Fibroblast of skin of left biceps (primary cell): ENCODE measurements around the gene EPHA1.
"Not testable (repeated sequence)": the region's sequence is repeated elsewhere in the genome, so short reads cannot be mapped to it uniquely, and the experiment has no call there.

Experiments
- DNase-seq, 2 experiments: peaks; one replicate each; pipeline ENCODE4 v3.0.0-alpha.2; 2013; ENCODE audit warnings: low read depth in 2 of 2

EPHA1 gene

DNA sequence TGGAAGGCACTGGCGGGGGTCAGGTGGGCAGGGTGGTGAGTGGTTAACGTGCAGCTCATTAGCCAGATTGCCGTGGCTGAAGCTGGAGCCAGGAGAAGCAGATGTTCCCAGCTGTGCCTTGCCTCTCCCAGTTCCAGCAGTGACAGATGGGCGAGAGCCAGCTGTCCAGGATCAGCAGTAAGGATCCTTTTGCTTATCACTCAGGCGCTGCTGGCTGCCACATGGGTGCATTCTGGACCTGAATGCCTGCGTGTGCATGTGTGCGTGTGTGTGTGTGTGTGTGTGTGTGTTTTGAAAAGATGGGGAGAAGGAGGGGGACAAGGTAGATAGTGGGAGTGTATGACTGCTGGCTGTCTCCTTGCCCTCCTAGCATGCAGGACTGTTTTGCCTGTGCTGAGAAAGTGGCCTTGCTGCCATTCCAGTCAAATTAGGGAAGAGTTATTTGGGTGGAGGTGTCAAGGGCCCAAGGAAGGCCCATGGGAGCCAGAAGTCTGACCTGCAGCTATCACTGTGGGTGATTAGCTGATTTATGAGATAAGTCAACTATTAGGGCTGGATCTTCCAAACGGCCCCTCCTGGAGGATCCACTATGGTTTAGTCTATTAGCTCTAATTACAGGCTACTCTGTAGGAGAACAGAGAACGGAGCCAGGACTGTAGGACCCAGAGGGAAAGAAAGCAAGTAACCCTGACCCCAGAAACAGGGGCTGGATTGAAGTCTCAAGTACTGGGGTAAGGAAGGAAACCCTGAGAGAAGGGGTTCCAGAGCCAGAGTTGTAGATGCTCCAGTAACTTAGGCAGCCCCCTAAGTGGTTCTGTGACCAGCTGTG lies 3.3 kb downstream of the EPHA1 start:
- DNase-seq: no peak

DNA sequence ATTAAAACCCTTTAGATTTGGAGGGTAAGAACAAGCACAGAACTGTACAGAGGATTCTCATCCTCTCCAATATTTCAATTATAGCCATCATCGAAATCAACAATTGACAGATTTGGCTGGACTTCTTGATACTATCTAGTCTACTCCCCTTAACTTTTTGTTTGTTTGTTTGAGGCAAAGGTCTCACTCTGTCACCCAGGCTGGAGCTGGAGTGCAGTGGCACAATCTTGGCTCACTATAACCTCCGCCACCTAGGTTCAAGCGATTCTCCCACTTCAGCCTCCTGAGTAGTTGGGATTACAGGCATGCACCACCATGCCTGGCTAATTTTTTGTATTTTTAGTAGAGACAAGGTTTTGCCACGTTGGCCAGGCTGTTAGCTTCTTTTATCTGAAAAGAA lies 6.4 kb downstream of the EPHA1 start:
- not testable (repeated sequence) for DNase-seq

DNA sequence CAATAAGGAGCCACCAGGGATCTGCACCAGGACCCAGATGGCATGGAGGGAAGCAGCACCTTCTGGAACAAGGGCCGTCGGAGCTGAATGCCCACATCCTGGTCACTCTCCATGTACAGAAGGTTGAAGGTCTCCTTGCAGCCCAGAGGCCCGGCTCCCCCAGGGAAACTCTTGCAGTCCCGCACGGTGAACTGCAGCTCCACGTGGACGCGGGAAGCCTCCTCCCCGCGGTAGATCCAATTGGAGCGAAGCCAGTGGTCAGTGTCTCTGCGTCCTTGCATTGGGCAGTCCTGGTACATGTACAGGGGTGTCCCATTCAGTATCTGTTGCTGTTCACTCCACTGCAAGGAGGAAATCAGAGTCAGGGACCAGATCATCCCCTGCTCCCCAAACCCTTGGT lies 7.4 kb downstream of the EPHA1 start:
- DNase-seq: no peak

DNA sequence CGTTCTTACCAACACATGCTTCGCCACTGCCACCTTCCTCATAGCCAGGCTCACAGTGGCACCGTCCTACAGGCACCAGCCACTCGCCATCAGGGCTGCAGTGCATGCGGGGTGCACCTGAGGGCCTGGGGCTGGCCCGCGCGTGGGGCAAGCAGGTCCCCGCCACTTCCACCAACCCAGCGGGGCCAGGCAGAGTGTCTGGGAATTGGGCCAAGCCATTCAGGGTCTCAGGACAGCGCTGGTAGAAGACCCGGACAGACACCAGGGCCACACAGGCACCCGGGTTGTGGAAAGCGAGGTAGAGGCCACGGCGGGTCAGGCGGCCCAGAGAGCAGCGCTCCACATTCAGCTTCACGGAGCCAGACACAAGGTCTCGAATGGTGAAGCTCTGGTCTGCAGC lies 9.0 kb downstream of the EPHA1 start:
- no peak for DNase-seq

DNA sequence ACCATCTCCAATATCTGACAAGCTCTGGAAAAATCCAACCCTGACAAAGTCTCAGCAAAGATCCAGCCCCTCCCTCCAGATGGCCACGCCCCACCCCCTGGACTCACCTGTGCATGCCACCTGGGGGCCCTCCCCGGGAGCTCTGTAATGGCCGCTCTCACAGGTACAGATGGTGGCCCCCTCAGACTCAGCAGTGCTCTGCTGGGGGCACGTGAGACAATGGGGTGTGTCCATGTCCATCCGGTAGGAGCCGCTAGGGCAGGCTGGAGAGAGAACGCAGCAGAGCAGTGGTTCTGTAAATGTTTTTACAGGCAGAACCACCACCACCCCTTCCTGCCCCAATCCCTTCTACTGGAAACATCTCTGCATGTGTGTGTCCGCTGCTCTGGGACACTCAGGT lies 9.5 kb downstream of the EPHA1 start:
- no peak for DNase-seq

DNA sequence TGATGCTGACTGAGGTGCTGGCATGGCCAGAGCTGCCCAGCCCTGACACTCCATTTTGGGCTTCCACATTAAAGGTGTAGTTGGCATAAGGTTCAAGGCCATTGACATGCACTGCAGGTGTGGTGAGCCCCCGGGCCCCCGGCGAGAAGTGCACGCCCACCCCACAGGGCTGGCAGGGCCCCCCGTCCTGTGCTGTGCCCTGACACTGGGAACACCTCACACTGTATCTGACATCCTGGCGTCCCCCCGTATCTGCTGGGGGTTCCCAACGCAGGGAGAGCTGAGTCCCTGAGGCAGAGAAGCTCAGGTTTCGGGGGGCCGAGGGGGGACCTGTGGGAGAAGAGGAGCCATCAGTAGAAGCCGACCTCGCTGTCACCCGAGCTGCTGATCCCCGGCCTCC lies 10.0 kb downstream of the EPHA1 start:
- no peak for DNase-seq

DNA sequence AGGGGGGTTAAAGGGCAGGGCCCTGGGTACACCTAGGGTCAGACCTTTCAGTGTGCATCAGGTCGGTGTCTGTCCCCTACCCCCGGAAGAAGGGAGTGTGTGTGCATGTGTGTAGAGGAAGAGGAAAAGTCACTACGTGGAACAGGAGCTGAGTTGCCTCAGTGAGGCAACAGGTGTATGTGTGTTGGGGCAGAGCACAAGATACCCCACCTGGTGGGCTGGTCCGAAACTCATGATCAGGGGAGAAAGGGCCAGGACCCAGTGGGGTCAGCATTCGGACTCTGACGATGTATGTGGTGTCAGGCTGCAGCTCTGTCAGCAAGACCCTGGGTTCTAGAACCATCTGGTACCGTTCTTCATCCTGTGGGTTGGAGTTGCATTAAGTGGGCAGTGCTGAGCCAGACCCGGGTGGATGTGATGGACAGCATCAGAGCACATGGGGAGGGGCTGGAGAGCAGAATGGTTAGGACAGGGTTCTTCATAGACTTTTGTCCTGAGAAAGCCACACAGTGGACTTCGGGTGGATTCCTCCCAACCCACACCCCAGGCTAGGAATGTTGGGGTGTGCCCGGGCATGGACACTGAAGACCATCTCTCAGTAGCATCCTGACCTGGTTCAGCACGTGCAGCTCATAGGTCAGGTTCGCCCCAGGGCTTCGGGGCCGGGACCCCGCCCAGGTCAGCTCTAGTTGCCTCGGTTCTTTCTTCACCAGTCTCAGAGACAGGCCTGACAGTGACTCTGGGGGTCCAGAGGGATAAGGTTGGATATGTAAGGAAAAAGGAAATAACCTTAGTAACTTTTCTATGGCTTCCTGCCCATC lies 10.7 kb downstream of the EPHA1 start:
- DNase-seq: no peak

DNA sequence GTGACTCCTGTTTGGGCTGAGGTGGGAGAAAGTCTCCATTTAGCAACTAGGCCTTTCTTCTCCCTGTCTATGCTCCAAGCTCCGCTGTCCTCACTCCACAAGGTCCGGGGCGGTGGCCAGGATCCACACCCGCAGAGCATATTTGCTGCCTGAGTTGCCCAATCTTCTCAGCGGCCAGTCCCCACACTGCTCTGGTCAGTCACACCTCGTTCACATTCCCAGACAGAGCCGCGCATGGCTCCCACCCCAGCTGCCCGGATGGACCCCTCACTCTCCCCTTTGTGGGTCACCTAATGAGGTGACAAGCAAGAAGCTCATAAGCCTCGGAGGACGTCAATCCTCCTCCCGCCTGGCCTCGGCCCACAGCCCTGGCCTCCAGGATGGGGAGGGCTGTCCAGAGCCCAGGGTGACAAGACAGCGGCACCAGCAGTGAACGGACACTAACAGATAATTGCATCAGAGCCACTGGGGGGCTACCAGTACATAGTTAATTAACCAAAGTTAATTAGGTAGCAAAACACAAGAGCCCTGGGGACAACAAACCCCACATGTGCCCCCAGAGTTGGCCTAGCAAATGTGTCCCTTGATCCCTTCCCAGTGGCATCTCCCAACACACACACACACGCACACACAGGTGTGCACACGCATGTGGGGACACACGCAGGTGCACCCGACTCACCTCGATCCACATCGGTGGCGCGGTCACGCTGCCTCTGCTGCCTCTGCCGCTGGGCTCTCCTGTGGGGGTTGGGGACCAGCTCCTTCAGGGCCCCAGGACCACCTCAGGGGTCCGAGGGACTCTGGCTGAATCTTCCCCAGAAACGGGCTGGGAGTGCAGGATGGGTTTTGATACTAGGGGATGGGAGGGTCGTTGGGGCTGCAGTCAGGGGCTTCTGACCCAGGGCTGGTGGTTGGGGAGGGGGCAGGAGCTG lies 11.8 kb downstream of the EPHA1 start:
- no peak for DNase-seq

DNA sequence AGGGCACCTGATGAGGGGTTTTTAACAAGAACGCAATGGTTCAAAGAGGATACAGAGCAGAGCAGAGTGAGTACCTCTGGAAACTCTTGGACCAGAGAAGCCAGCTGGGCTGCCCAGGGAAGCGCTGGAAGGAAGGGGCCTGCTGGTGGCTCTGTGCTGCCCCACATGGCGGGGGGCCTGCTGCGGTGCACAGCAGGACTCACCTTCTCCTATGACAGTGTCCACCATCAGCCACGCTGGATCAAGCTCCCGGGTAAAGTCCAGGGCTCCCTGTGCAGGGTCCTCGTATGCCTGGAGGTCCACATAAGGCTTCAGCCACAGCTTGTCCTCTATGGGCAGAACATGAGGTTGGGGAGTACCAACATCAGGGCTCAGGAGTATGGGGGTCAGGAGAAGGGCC lies 12.5 kb downstream of the EPHA1 start:
- DNase-seq: no peak

DNA sequence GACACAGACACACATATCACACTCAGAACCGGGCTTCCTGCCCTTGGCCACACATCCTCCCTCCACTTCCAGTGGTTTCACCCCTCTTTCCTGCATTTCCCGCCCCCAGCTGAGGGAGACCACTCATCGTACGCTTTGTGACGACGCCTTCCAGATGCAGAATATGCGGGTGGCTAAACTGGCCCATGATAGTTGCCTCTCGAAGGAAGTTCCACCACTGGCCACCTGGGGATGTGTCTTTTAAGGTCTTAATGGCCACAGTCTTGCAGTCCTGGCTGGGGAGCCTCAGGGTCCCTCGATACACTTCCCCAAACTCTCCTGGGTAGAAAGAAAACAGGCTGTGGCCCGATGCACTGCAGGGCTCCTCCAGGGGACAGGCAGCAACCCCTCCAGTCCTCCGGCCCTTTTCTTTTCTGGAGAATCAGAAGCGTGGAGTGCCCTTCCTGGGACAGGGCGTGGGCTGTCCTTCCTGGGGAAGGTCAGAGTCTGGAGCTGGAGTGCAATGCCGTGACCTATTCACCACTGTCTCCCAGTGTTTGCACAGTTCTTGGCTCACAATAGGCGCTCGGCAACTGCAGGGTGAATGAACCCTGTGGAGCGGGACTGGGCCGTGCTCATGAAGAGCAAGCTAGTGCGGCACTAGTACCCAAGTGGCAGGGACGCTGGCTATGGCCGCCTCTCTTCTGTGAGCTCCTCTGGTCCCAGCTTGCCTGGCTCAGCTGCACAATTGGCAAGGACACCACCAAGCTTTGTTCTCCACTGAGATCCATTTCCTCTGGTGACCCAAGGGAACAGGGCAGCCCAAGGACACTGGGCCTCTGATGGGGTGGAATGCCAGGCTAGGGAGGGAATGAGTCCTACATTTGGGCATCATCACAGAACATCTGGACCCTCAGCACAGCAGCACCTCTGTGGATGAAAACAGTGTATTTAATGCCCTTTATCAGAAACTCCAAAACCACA lies 13.2 kb downstream of the EPHA1 start:
- DNase-seq: no peak

DNA sequence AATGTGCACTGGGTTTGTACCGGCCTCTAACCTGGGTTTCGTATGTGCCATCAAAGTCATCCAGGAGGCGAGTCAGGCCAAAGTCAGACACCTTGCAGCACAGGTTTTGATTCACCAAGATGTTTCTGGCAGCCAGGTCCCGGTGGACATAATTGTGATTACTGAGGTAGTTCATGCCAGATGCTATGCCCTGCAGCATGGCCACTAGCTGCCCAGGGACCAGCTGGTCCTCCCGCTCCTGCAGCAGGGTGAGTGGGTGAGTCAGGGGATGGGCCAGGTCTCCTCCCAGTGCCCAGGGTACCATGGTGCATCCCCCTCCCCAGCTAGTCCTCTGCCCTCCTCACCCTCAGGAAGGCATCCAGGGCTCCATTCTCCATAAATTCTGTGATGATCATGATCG lies 13.9 kb downstream of the EPHA1 start:
- no peak for DNase-seq

DNA sequence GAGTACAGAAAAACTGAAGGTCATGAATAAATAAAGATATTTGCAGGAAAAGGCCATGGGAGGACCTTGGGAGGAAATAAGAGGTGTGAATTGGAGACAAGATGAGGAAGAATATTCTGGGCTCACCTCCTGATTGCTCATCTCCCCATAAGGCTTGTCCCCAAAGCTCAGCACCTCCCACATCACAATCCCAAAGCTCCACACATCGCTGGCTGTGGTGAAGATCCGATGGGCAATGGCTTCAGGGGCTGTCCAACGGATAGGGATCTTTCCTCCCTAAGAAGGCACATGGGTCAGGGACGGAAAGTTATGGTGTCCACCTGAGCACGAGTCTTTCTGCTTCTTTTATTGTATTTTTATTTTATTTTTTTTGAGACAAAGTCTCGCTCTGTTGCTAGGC lies 14.6 kb downstream of the EPHA1 start:
- no peak for DNase-seq

DNA sequence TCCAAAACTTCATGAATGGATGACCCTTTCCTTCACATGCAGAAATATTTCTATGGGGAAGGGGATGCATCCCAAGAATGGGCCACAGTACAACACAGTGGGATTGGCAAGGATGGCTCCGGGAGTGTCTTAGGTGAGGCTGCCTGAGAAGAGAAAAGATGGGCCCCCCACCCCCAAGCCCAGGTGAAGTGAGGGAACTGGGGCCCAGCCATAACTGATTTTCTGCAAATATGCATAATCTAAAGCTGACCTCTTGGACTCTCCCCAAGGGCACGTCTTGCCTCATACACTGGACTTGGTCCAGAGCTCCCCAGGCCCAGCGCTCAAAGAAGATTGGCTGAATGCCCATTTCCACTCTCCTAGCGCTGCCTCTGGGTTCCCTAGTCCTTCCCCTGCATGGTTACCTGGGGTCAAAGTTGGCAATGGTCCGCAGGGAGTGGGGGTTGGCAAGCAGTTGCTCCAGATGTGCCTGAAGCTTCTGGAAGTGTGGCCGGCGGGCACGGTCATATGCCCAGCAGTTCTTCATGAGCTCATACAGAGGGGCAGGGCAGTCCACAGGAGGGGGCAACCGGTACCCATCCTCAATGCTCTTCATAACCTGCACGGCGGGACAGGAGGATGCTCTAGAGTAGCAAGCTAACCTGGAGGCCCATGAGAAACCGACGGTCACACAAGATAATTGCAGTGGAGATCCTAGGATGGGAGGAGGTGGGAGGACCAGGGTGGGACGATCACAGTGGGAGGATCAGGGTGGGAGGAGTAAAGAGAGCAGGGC lies 15.2 kb downstream of the EPHA1 start:
- no peak for DNase-seq

DNA sequence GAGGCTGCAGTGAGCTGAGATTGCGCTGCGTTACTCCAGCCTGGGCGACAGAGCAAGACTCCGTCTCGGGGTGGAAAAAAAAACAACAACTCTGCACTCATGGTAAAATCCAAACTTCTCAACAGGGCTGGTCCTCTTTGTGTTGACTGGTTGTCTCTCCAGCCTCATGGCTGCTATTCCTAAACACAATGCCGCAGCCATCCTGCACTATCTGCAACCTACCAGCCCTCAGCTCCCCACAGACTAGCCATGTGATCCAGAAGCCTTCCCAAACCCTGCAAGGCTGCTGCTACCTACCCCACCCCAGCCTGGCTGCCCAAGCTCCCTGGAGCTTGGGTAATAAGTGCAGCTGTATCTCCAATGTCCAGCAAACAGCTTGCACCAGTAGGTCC lies 15.8 kb downstream of the EPHA1 start:
- no peak for DNase-seq

DNA sequence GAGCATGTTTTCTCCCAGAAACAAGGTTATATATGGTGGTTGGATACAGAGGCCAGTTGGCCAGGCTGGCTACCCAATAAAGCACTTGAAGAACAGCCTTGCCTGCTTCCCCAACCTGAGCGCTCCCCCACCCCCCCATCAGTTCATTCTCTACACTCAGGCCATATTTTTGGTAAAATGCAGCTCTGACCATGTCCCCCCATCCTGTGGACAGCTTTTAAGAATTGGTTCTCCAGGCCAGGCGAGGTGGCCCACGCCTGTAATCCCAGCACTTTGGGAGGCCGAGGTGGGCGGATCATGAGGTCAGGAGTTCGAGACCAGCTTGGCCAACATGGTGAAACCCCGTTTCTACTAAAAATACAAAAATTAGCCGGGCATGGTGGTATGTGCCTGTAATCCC lies 16.2 kb downstream of the EPHA1 start:
- not testable (repeated sequence) for DNase-seq

DNA sequence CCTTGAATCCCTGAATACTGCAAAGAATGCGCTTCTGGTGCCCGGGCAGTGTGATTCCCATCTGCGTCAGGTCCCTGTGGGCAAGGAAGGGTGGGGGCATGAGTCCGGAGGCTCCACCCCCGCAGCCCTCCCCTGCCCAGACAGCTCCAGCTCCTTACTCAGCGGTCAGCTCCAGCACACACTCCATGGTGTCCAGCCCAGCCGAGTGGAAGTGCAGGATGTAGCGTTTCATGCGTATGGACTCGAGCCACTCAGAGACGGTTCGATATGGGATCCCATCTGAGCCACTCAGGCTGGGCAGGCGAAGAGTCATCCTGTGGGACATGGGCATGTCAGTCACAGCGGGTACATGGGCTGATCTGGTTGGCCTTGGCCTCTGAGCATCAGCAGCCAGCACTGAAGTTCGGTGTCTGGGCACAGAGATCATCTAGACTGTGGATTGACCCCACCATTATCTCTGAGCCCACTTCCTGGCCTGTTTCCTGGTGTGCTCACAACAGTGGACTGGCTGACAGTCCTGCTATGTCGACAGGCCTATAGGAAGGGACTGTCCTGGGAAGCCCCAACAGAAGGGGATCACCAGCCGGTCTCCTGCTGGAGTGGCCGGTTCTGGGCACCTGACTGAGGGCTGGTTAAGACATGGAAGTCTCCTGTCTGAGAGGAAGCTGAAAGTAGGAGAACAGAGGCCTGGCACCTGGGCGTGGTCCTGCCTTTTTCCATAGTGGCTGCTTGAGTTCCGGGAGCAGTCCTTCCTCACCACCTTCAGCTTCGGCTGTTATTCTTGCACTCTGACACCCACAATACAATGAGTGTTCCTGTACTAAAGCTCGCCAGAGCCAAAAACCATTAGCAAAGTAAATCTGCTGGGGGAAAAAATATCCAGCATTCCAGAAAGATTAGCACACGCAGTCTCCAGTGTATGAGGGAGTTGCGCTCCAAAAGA lies 16.9 kb downstream of the EPHA1 start:
- DNase-seq: peak; percentile 59 to 68

DNA sequence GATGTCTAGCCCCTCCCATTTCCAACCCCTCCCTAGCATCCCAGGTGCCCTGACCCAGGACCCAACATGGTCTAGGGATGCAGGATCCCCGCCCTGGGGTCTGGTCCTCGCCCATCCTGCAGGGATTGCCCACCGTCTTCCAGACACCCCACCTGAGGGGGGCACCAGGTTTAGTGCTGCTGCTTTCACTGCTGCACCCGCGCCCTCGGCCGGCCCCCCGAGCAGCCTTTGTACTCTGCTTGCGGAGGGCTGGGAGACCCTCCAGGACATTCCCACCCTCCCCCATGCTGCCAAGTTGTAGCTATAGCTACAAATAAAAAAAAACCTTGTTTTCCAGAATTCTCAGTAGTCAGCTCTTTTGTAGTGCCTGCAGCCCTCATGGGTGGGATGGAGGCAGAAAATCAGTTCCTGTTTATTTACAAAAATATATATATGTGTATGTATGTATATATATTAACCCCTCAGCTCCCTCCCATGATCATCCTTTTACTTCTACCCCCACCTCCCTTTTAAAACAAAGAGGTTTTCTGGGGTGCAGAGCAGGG lies 17.8 kb downstream of the EPHA1 start:
- no peak for DNase-seq

DNA sequence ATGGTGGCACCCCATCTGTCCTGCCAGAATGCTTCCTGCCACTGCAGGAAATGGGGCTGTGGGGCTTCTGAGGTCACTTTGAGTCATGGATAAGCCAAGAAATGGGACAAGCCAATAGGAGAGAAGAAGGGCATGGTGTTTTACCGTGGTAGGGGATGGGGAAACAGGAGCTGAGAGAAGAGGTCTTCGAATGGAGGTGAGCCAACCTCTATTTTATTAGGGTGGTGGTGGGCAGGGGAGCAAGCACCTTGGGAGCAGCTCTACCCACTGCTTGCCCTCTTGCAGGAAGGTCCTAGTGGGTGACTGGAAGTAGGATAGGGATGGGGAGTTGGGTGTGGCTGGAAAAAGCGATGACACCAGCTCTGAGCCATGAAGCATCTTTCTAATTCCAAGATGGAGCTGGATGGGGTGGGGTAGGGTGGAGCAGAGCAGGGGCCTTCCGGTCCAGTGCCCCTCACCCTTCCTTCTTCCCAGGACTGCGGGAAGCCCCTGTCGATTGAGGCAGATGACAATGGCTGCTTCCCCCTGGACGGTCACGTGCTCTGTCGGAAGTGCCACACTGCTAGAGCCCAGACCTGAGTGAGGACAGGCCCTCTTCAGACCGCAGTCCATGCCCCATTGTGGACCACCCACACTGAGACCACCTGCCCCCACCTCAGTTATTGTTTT lies 18.4 kb downstream of the EPHA1 start:
- no peak for DNase-seq
